HCT116 (cell line): ENCODE results near the gene UCHL5. TPM values are rescaled to one million over a fixed set of nuclear protein-coding genes. Genes with fewer than 3 reads are reported as not detected.

Experiments used
- ATAC-seq: fragments of 200-7000 bp; cut with Tn5 transposase; 2 replicates; pipeline ENCODE4 v1.9.1; 2020; ENCODE audit warnings: mild to moderate bottlenecking, moderate library complexity
- BruUV-seq: library from RNA; stranded (reverse); fragments of 400-500 nt; replicated peaks from 2 replicates; lab custom pipeline; 2021; lab: Mats Ljungman, UMichigan
- CTCF ChIA-PET: fragments of 300-600 bp; sonication (Branson Sonifier 250); formaldehyde crosslinking; loops from one replicate; lab custom pipeline; 2021; ENCODE audit warnings: antibody characterized with exemption; lab: Charles Lee
- POLR2A ChIA-PET: fragments of 300-600, 350-600 bp; sonication (Branson Sonifier 250); formaldehyde crosslinking; loops from one replicate; lab custom pipeline; 2021; ENCODE audit warnings: antibody characterized with exemption; lab: Charles Lee
- RAD21 ChIA-PET, 2 experiments: fragments of 300-600 bp; sonication (Branson Sonifier 250); formaldehyde crosslinking; loops; one replicate each; lab custom pipeline; 2023; ENCODE audit warnings: low total read pairs in 2 of 2; ENCODE audit not compliant: uncharacterized antibody in 2 of 2, unreplicated experiment in 2 of 2, low non-redundant PET in 1 of 2; lab: Charles Lee
- DNase-seq: peaks from one replicate; pipeline ENCODE4 v3.0.0-alpha.2; 2010; ENCODE audit warnings: low read depth, low spot score
- H2AFZ ChIP-seq: fragments of 200-600 bp; shearing (Covaris generic), sonication (generic); 2 replicates; pipeline ENCODE4 v1.6.1; 2017; ENCODE audit warnings: low read depth, mixed run types, mixed read lengths, antibody characterized with exemption, low read length; ENCODE audit not compliant: poor library complexity, severe bottlenecking
- H3K27ac ChIP-seq: 2 replicates; pipeline ENCODE4 v1.5.1; 2012; ENCODE audit warnings: low read depth, low read length
- H3K27me3 ChIP-seq: fragments of 200-600 bp; sonication (generic); 2 replicates; pipeline ENCODE4 v1.6.1; 2016; ENCODE audit warnings: mixed run types, low read length, mixed read lengths; ENCODE audit not compliant: insufficient read depth
- H3K36me3 ChIP-seq, 2 experiments: fragments of 200-500 bp in 1 of 2; fragments of 200-600 bp in 1 of 2; sonication (Bioruptor generic) in 1 of 2; sonication (generic) in 1 of 2; 2 replicates each; pipeline versions ENCODE4 v1.5.1 to v1.6.1; 2014 to 2016; ENCODE audit warnings: low read length in 2 of 2, inconsistent platforms in 1 of 2, mixed read lengths in 1 of 2, mixed run types in 1 of 2; ENCODE audit not compliant: insufficient read depth in 2 of 2, control insufficient read depth in 1 of 2
- H3K4me1 ChIP-seq, 2 experiments: fragments of 200-600 bp in 1 of 2; sonication (generic) in 1 of 2; 2 replicates each; pipeline versions ENCODE4 v1.5.1 to v1.6.1; 2012 to 2017; ENCODE audit warnings: low read length in 2 of 2, inconsistent platforms in 1 of 2, mild to moderate bottlenecking in 1 of 2, mixed read lengths in 1 of 2, mixed run types in 1 of 2, moderate library complexity in 1 of 2; ENCODE audit not compliant: insufficient read depth in 2 of 2, control insufficient read depth in 1 of 2
- H3K4me2 ChIP-seq: fragments of 200-600 bp; sonication (generic); 2 replicates; pipeline ENCODE4 v1.6.1; 2017; ENCODE audit warnings: mixed run types, low read length, mixed read lengths
- H3K4me3 ChIP-seq, 2 experiments: fragments of 200-600 bp in 1 of 2; sonication (generic) in 1 of 2; replicated peaks in 1 of 2; 2 replicates each; pipeline ENCODE4 v1.5.1; 2011 to 2016; ENCODE audit warnings: low read length in 2 of 2, control low read depth in 1 of 2, low read depth in 1 of 2, mild to moderate bottlenecking in 1 of 2, mixed read lengths in 1 of 2, mixed run types in 1 of 2
- H3K79me2 ChIP-seq: fragments of 200-600 bp; sonication (generic); 2 replicates; pipeline ENCODE4 v1.6.1; 2017; ENCODE audit warnings: mild to moderate bottlenecking, mixed run types, low read length, moderate library complexity, mixed read lengths; ENCODE audit not compliant: insufficient read depth
- H3K9ac ChIP-seq: fragments of 200-600 bp; sonication (generic); 2 replicates; pipeline ENCODE4 v1.6.1; 2016; ENCODE audit warnings: low read length, mixed read lengths
- H3K9me2 ChIP-seq: fragments of 200-600 bp; sonication (generic), shearing (Covaris generic); 2 replicates; pipeline ENCODE4 v1.6.1; 2017; ENCODE audit warnings: mixed run types, mild to moderate bottlenecking, moderate library complexity; ENCODE audit not compliant: insufficient read depth
- H3K9me3 ChIP-seq, 2 experiments: fragments of 200-500 bp in 1 of 2; fragments of 200-600 bp in 1 of 2; sonication (Bioruptor generic) in 1 of 2; sonication (generic) in 1 of 2; 2 replicates each; pipeline ENCODE4 v1.6.1; 2014 to 2017; ENCODE audit warnings: low read length in 2 of 2, mixed read lengths in 2 of 2, inconsistent platforms in 1 of 2, low read depth in 1 of 2, mild to moderate bottlenecking in 1 of 2, mixed run types in 1 of 2, moderate library complexity in 1 of 2; ENCODE audit not compliant: control insufficient read depth in 1 of 2, insufficient read depth in 1 of 2
- H4K20me1 ChIP-seq: fragments of 200-600 bp; sonication (generic), shearing (Covaris generic); 2 replicates; pipeline ENCODE4 v1.6.1; 2017; ENCODE audit warnings: mixed run types, mild to moderate bottlenecking, moderate library complexity; ENCODE audit not compliant: insufficient read depth
- CBX3 ChIP-seq: IDR thresholded peaks from 2 replicates; pipeline ENCODE4 v1.6.1; 2012; ENCODE audit warnings: low read depth
- CEBPB ChIP-seq: IDR thresholded peaks from 2 replicates; pipeline ENCODE4 v1.6.1; 2012; ENCODE audit warnings: low read depth
- EGR1 ChIP-seq: IDR thresholded peaks from 2 replicates; pipeline ENCODE4 v1.6.1; 2012; ENCODE audit warnings: low read depth
- ELF1 ChIP-seq: IDR thresholded peaks from 2 replicates; pipeline ENCODE4 v1.6.1; 2012; ENCODE audit warnings: low read depth, borderline replicate concordance
- JUND ChIP-seq: IDR thresholded peaks from 2 replicates; pipeline ENCODE4 v1.6.1; 2012
- POLR2AphosphoS5 ChIP-seq: IDR thresholded peaks from 2 replicates; pipeline ENCODE4 v1.6.1; 2011; ENCODE audit warnings: mild to moderate bottlenecking, low read depth, low read length, moderate library complexity
- RAD21 ChIP-seq: IDR thresholded peaks from 2 replicates; pipeline ENCODE4 v1.6.1; 2012; ENCODE audit warnings: low read depth, mild to moderate bottlenecking
- SIN3A ChIP-seq: IDR thresholded peaks from 2 replicates; pipeline ENCODE4 v1.6.1; 2012; ENCODE audit warnings: low read depth
- SP1 ChIP-seq: IDR thresholded peaks from 2 replicates; pipeline ENCODE4 v1.6.1; 2012; ENCODE audit warnings: low read depth
- TCF7L2 ChIP-seq: IDR thresholded peaks from 2 replicates; pipeline ENCODE4 v1.7.0; 2011; ENCODE audit warnings: borderline replicate concordance, inconsistent platforms; ENCODE audit not compliant: insufficient read depth, insufficient read length; ENCODE audit errors: extremely low read depth
- ZNF274 ChIP-seq: fragments of 200-500 bp; sonication (Bioruptor generic); IDR thresholded peaks from 2 replicates; pipeline ENCODE4 v1.6.1; 2014; ENCODE audit warnings: mild to moderate bottlenecking, low read depth, low read length, inconsistent platforms
- intact Hi-C: fragments of 100-400 bp; cut with micrococcal nuclease; formaldehyde crosslinking; loops from 2 replicates; pipeline ENCODE4 v1.10.0; 2022
- total RNA-seq: library from RNA; stranded (reverse); gene quantifications from one replicate; pipeline ENCODE4 v1.2.1, GENCODE V29; 2021; ENCODE audit not compliant: unreplicated experiment
- TF ChIP-seq, protein P1 (sequence below), 3 experiments: fragments of 200-600 bp in 1 of 3; sonication (generic) in 1 of 3; IDR thresholded peaks in 2 of 3; conservative IDR thresholded peaks in 1 of 3; 2 replicates each; pipeline ENCODE4 v1.5.1; 2012 to 2017; ENCODE audit warnings: low read depth in 2 of 3, low read length in 2 of 3, antibody characterized with exemption in 1 of 3, borderline replicate concordance in 1 of 3, control low read depth in 1 of 3, mild to moderate bottlenecking in 1 of 3, mixed read lengths in 1 of 3, mixed run types in 1 of 3, moderate library complexity in 1 of 3; ENCODE audit not compliant: insufficient read depth in 1 of 3
- TF ChIP-seq, protein P2 (sequence below): IDR thresholded peaks from 2 replicates; pipeline ENCODE4 v1.6.1; 2011; ENCODE audit warnings: mild to moderate bottlenecking, low read length, moderate library complexity; ENCODE audit not compliant: insufficient replicate concordance; ENCODE audit errors: extremely low read depth
- TF ChIP-seq, protein P3 (sequence below): IDR thresholded peaks from 2 replicates; pipeline ENCODE4 v1.6.1; 2012
- TF ChIP-seq, protein P4 (sequence below): IDR thresholded peaks from 2 replicates; pipeline ENCODE4 v1.6.1; 2012; ENCODE audit warnings: low read depth

The UCHL5 gene
- total RNA-seq, 1 experiment from 2014 or later, result 75.8 TPM

DNA sequence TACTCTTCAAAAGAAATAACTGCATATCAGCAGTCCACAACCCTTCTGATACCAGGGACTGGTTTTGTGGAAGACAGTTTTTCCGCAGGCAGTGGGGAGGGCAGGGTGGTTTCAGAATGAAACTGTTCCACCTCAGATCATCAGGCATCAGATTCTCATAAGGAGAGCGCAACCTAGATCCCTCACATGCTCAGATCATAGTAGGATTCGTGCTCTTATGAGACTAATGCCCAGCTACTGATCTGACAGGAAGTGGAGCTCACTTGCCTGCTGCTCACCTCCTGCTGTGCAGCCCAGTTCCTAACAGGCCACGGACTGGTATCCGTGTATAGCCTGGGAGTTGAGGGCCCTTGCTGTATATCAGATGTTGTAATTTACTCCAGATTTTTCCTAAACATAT is 11.8 kb upstream of the UCHL5 start:
- H3K79me2 ChIP-seq, result peaks cover 81% of the 10 kb centered on the region
- no peak overlapping the region for H3K9ac ChIP-seq
- intact Hi-C loops, result no loop called here
- H3K36me3 ChIP-seq, result peaks cover 2 to 4% of the 10 kb centered on the region in 2 experiments; a peak in 2 of 4 replicates
- H2AFZ ChIP-seq, result no peak overlapping the region
- no peaks in the 10 kb centered on the region for H3K27me3 ChIP-seq
- ChIA-PET POLR2A (interaction anchor here (1.0 kb wide), 1 partner anchor 12 kb away, joined by 3 read pairs; the partner anchor contains the start of gene UCHL5), RAD21 (no interaction called here), CTCF (interaction anchor here (1.4 to 1.6 kb wide), 2 partner anchors 13 to 52 kb away, joined by 3 to 4 read pairs; no protein-coding TSS in a partner anchor)
- no peaks in the 10 kb centered on the region for H3K9me2 ChIP-seq
- ATAC-seq (0 out of 2 replicates have a peak, but pooled peaks have one; percentile 22), DNase-seq (no peak)
- 0 out of 4 replicates have a peak, but pooled peaks cover 0 to 3% of the 10 kb centered on the region in 2 experiments for H3K4me1 ChIP-seq
- no peak overlapping the region for H3K4me2 ChIP-seq
- no TSS peak for BruUV-seq
- no peaks in the 10 kb centered on the region for H3K9me3 ChIP-seq
- TF ChIP-seq CBX3 (no peak), CEBPB (no peak), ZNF274 (no peak), JUND (no peak), SP1 (no peak), SIN3A (no peak), POLR2AphosphoS5 (no peak), ELF1 (no peak), TCF7L2 (no peak), EGR1 (no peak), RAD21 (no peak)
- TF ChIP-seq, protein P1, sequence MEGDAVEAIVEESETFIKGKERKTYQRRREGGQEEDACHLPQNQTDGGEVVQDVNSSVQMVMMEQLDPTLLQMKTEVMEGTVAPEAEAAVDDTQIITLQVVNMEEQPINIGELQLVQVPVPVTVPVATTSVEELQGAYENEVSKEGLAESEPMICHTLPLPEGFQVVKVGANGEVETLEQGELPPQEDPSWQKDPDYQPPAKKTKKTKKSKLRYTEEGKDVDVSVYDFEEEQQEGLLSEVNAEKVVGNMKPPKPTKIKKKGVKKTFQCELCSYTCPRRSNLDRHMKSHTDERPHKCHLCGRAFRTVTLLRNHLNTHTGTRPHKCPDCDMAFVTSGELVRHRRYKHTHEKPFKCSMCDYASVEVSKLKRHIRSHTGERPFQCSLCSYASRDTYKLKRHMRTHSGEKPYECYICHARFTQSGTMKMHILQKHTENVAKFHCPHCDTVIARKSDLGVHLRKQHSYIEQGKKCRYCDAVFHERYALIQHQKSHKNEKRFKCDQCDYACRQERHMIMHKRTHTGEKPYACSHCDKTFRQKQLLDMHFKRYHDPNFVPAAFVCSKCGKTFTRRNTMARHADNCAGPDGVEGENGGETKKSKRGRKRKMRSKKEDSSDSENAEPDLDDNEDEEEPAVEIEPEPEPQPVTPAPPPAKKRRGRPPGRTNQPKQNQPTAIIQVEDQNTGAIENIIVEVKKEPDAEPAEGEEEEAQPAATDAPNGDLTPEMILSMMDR (IDR thresholded peaks at IDR 0.05 in 2 of 3, conservative IDR thresholded peaks at IDR 0.05 in 1 of 3; ENCODE audit: borderline replicate concordance in 1 of 3, insufficient read depth in 1 of 3, low read depth in 2 of 3, low read length in 2 of 3), result no peak
- TF ChIP-seq, protein P2, sequence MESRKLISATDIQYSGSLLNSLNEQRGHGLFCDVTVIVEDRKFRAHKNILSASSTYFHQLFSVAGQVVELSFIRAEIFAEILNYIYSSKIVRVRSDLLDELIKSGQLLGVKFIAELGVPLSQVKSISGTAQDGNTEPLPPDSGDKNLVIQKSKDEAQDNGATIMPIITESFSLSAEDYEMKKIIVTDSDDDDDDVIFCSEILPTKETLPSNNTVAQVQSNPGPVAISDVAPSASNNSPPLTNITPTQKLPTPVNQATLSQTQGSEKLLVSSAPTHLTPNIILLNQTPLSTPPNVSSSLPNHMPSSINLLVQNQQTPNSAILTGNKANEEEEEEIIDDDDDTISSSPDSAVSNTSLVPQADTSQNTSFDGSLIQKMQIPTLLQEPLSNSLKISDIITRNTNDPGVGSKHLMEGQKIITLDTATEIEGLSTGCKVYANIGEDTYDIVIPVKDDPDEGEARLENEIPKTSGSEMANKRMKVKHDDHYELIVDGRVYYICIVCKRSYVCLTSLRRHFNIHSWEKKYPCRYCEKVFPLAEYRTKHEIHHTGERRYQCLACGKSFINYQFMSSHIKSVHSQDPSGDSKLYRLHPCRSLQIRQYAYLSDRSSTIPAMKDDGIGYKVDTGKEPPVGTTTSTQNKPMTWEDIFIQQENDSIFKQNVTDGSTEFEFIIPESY, result no peak
- TF ChIP-seq, protein P3, sequence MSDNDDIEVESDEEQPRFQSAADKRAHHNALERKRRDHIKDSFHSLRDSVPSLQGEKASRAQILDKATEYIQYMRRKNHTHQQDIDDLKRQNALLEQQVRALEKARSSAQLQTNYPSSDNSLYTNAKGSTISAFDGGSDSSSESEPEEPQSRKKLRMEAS, result no peak
- TF ChIP-seq, protein P4, sequence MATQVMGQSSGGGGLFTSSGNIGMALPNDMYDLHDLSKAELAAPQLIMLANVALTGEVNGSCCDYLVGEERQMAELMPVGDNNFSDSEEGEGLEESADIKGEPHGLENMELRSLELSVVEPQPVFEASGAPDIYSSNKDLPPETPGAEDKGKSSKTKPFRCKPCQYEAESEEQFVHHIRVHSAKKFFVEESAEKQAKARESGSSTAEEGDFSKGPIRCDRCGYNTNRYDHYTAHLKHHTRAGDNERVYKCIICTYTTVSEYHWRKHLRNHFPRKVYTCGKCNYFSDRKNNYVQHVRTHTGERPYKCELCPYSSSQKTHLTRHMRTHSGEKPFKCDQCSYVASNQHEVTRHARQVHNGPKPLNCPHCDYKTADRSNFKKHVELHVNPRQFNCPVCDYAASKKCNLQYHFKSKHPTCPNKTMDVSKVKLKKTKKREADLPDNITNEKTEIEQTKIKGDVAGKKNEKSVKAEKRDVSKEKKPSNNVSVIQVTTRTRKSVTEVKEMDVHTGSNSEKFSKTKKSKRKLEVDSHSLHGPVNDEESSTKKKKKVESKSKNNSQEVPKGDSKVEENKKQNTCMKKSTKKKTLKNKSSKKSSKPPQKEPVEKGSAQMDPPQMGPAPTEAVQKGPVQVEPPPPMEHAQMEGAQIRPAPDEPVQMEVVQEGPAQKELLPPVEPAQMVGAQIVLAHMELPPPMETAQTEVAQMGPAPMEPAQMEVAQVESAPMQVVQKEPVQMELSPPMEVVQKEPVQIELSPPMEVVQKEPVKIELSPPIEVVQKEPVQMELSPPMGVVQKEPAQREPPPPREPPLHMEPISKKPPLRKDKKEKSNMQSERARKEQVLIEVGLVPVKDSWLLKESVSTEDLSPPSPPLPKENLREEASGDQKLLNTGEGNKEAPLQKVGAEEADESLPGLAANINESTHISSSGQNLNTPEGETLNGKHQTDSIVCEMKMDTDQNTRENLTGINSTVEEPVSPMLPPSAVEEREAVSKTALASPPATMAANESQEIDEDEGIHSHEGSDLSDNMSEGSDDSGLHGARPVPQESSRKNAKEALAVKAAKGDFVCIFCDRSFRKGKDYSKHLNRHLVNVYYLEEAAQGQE, result no peak
- no peak overlapping the region for H3K27ac ChIP-seq
- no peaks in the 10 kb centered on the region; the same call in 1 of the 2 replicates for H4K20me1 ChIP-seq
- H3K4me3 ChIP-seq, result no peak overlapping the region
